ENCODE measurements around the gene COPS9.

Gene COPS9

GRCh38 chr2:240136013-240136670 lies at the start of gene COPS9:
Gene COPS9 (minus strand): TSS chr2:240136305. CDS start chr2:240136284, 21 bp downstream.
- DNase-seq = peak; percentile 66

DNA sequence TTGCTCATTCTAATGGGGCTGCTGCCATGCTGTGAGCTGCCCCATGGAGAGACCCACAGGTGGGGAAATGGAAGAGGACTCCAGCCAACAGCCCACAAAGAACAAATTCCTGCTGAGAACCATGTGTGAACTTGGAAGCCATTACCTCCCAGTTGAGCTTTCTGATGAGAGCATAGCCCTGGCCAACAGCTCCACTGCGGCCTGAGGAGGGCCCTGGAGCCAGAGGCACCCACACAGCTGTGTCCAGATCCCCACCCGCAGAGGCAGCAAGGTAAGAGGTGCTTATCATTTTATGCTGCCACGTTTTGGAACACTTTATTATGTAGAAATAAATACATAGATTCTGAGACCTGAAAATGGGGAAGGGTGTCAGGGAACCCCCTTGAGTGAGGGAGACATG lies 48.6 kb upstream of the COPS9 start:
- no peak for DNase-seq

DNA sequence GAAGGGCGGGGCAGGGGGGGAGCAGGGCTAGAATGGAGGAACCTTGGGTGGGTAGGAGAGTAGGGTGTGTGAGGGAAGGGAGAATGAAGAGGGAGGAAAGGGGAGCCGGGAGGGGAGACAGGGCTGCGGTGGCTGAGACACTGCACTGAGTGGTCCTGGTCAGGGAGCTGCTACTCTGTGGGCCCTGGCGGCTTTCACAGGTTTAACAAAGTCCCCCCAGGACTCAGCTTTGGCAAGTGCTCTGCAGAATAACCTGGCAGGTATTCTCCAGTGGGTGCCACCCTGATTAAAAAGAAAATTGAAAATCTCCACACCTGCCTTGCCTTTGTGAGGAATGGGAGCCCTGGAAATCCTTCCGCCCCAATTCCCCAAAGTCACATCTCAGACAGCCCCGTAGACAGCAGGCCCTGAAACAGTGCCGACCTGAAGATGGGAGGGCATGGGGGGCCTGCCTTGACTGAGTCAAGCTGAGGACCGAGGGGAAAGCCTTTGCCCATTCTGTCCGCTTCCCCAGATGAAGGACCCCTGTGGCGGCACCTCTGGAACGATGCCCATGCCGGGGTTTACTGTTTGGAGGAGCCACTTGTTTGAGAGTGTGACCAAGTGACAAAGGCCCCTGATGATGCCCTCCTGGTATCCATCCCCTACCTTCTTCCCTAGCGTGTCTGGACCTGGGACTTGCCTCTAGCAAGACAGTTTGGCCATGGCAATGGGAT lies 47.9 kb upstream of the COPS9 start:
- DNase-seq = no peak

DNA sequence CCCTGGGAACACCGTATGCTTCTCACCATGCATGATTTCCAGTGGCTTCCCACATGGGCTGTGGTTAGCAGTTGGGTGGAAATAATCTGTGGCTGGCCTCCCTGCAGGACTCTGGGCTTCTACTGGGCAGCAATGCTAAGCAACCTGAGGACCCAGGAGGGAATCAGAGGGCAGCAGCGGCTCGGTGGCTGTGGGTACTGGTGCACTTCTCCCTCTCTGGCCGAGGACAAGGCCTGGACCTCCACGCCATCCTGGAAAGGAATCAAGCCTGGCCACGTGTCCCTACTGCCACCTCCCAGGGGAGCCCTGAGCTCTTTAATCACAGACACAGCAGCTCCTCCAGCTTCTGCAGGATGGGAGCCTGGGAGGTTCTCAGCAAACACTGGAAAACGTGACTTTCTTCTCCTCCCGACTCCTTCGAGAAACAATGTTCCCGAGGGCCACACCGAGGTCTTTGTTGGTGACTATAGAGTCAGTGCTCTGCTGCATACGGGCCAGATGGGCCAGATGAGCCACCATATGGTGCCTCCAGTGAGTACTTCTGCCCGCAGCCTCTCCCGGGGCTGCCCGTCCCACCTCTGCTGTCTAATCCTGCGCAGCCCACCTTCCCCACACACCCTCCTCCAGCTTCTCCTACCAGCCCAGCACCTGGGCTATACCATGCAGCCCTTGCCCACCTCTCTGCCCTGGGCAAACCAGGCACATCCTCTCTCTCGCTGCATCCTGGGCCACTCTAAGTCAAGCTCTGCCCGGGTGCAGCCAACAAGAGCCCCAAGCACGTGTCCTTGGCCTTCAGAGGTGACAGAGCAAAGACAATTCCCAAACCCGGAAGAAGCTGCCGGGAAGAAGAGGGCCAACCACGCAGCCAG lies 47.1 kb upstream of the COPS9 start:
- DNase-seq = no peak

DNA sequence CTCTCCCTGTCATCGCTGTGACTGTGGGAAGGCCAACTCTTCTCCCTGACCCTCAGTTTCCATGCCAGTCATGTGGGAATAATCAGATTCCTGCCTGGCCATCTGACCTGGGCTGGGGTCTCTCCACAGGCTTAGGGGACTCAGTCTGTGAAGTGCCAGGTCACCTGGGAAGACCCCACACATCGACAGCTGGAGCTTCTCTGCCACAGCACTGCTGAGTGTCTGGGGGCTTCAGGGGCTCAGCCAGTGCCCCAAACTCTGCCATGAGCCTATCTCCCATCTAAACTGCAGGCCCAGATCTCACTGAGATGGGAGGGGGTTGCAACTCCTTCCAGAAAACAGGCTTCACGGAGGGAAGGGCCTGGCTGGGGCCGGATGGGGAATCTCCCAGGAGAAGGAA lies 46.4 kb upstream of the COPS9 start:
- no peak for DNase-seq

- DNase-seq = no peak
These were observed 45.9 kb upstream of the COPS9 start for GRCh38 chr2:240182001-240182400.

DNA sequence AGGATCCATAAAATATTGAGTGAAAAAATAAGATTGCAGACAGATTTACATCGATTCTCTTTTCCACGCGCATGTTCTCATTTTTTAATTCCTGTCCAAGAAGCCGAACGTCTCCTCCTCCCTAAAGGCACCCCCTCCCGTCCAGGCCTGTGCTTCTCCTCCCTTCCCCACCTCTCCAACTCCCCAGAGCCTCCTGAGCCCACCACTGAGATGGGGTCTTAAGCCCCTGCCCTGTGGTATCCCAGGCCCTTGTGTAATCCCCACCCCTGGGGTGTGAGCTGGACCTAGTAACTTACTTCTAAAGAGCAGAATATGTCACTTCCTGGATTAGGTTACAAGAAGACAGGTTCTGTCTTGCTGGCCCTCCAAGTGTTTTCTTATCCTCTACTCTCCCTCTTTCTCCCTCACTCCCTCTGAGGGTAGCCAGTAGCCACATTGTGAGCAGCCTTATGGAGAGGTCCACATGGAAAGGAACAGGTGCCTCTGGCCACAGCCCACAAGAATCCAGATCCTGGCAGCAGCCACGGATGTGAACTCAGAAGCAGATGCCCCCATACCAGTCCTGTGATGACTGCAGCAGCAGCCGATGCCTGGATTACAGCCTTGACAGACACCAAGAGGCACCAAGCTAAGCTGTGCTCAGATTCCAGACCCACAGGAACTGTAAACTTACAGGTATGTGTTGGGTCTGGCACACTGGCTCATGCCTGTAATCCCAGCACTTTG lies 44.0 kb upstream of the COPS9 start:
- no peak for DNase-seq

DNA sequence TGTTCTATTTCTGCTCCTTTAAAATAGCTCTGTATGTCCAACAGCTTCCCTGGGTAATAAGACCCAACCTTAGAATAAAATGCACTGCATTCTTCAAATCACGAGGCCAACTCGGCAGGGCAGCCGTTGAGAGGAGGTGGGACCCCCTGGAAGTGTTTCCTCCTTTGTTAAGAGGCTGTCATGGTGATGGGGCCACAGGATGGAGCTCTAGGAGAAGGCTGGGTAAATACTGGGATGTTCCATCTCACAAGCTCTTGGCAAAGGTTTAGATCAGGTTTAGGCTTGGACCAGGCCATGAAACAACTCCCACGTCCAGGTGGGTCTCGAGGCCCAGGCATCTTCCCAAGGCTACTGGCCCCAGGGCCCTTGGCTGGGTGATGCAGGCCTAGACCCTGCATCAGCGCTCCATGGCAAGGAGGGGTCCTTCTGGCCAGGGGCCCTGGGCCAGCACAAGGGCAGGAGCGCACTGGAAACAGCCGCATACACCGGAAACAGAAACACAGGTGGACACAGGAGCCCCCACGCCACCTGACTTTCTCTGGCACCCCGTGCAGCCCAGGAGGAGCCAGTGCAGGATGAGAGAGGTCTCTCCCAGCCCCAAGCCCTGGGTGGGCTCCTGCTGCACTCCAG lies 43.2 kb upstream of the COPS9 start:
- DNase-seq = no peak

GRCh38 chr2:240178564-240178963 lies 42.5 kb upstream of the COPS9 start:
- DNase-seq = no peak

- DNase-seq = no peak
These were observed 38.4 kb upstream of the COPS9 start for GRCh38 chr2:240174496-240174895.

DNA sequence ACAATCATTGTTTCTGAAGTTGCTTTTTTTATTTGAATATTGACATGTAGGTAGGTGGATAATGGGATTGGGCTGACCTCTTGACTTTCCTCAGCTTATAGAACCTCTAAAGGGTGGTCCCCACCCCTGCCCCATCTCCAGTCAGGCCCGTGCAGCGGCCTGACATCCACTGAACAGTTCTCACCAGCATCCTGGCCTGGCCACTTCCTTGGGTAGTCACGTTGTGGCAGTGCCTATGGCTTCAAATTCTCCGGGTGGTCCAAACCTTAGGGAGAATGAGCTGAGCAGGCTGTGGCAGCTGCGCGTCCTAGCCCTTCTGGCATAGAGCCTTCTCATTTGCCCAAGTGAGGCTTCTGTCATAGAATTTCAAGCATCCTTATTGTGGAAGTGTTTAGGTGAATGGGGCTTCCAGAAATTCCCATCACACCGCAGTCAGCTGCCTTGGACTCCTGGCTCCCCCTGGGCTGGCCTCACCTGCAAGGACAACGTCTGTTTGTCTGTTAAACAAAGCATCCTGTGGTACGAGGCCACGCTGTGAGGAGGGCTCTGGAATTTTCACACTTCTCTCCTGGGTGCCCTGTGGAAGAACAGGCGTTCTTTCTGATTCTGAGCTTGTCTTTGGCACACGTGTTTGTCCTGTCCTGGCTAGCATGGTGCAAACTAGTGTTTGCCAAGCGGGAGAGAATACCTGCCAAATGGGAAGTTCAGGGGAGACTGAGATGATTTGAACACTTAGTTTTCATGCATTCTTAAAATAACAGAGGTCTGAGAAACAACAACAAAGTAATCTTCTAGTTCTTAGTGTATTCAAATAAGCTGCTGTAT lies 36.2 kb upstream of the COPS9 start:
- no peak for DNase-seq

DNA sequence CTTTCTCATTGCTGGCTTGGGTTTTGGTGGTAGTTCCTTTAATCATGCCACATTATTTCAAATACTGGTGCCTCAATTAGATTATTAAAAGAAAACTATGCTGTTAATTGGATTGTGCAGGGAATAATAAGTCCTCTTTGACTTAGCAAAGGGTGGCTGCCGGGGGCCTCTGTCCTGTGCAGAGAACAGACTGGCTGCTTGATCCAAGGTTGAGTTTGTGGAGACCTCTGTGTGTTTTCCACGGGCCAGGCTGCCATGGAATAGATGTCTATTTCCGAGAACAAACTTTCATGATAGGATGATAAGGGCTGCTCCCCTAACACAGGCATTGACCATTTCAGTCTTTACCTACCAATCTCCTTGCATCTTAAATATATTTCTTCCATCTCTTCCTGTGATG lies 34.8 kb upstream of the COPS9 start:
- no peak for DNase-seq

GRCh38 chr2:240170354-240170735 lies 34.2 kb upstream of the COPS9 start:
- DNase-seq = no peak

DNA sequence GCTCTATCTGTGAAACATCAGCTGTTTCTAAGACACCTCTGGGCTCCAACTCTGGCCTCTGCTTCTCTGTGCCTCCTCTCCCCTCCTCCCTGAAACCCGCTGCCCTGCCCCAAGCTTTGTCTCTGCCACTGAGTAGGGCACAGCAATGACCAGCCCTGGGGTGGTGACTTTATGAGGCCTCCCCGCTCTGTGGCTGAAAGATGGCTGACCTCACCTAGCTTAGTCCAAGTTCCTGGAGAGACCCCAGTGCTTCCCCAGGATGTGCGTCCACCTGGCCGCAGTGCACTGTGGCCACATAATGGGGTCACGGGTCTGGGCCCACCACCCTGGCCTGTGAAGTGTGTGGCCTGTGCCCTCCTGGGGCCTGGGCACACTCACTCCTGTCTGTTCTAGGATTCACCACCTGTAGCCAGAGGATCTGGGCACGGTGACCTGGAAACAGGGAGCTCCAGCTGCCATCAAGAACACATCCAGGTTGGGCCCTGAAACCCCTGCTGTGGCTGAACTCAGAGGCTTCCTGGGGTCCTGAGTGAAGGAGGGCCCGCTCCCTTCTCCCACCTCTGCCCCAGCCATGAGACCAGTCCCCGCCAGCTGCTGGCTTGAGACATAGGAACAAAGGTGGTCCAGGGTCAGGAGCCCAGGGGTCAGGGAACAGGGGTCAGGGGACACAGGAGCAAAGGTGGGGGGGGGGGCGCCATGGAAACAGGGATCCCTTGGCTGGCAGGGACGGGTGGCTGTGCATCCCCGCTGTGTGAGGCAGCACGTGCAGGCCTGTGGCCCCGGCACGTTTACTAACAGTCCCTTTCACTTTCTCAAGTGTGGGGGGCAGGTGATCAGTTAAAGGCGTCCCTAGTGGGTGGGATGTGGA lies 33.6 kb upstream of the COPS9 start:
- no peak for DNase-seq

DNA sequence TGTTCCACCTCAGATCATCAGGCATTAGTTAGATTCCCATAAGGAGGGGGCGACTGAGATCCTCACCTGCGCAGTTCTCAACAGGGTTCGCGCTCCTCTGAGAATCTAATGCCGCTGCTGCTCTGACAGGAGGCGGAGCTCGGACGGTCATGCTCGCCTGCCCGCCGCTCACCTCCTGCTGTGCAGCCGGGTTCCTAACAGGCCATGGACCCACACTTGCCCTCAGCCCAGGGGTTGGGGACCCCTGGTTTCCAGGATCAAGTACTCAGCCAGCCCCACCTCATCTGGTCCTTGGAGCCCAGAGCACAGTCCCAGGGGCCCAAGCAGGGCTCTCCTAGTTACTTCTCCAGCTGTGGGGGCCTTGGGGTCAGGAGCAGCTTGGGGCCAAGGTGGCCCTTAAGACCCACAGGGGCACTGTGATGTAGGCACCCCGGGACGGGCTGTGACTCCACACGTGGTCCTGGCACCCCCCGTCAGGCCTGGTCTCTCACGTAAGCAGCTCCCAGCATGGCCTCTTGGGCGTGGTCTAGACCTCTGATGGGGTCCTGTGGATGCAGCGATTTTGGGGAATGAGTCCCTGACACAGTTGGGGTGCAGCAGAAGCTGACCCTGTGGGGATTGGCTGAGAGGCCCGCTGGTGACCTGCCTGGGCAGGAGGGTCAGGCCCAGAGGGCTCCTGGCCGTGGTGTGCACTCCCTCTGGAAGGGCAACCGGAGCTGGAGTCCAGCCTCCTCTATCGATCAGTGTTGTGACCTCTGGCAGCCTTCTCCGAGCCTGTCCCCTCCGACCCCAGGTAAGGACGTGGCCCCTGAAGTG lies 32.6 kb upstream of the COPS9 start:
- no peak for DNase-seq

GRCh38 chr2:240168041-240168440 lies 31.9 kb upstream of the COPS9 start:
- DNase-seq = no peak

GRCh38 chr2:240167588-240167880 lies 31.4 kb upstream of the COPS9 start:
- no peak for DNase-seq

GRCh38 chr2:240166761-240167587 lies 30.9 kb upstream of the COPS9 start:
- DNase-seq = no peak

DNA sequence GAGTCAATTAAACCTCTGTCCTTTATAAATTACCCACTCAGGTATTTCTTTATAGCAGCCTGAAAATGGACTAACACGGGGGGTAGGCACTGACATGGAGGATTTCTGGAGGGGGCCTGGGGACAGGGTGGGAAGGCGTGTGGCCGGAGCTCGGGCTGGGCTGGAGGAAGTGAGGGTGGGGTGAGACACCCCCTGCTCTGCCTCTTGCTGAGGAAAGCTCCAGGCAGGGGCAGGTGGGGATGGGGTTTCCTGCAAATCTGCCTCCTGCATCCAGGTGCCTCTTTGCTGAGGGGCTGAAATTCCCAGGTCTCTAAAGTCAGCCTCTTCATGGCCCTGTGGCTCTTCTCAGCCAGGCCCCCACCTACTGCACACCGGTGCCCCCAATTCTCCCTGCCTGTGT lies 30.1 kb upstream of the COPS9 start:
- DNase-seq = no peak

All from NCI-H1092 treated with DMSO at 0.1 percent for 48 hours (cell line).